Measurements from ENCODE around the gene MYOM1.

- TF ChIP-seq, protein P1, sequence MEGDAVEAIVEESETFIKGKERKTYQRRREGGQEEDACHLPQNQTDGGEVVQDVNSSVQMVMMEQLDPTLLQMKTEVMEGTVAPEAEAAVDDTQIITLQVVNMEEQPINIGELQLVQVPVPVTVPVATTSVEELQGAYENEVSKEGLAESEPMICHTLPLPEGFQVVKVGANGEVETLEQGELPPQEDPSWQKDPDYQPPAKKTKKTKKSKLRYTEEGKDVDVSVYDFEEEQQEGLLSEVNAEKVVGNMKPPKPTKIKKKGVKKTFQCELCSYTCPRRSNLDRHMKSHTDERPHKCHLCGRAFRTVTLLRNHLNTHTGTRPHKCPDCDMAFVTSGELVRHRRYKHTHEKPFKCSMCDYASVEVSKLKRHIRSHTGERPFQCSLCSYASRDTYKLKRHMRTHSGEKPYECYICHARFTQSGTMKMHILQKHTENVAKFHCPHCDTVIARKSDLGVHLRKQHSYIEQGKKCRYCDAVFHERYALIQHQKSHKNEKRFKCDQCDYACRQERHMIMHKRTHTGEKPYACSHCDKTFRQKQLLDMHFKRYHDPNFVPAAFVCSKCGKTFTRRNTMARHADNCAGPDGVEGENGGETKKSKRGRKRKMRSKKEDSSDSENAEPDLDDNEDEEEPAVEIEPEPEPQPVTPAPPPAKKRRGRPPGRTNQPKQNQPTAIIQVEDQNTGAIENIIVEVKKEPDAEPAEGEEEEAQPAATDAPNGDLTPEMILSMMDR (IDR thresholded peaks at IDR 0.05; ENCODE audit: low read depth, low read length): no peak
- TF ChIP-seq EZH2phosphoT487 (IDR thresholded peaks at IDR 0.05; ENCODE audit: low read depth): no peak
Observed at GRCh38 chr18:3236470-3236869, 16.7 kb upstream of the MYOM1 start.

Data from OCI-LY3 (cell line).